H1 (cell line): ENCODE results near the gene EPHA8. TPM values are rescaled to one million over a fixed set of nuclear protein-coding genes. Genes with fewer than 3 reads are reported as not detected.

ENCODE experiments used
- CTCF ChIA-PET: fragments of 300-600 bp; sonication (Branson Sonifier 250); formaldehyde crosslinking; loops from one replicate; lab custom pipeline; 2021; ENCODE audit not compliant: partially characterized antibody; lab: Charles Lee
- POLR2A ChIA-PET: fragments of 300-600 bp; sonication (Branson Sonifier 250); formaldehyde crosslinking; loops from one replicate; lab custom pipeline; 2021; ENCODE audit warnings: inconsistent platforms; ENCODE audit not compliant: partially characterized antibody; lab: Charles Lee
- DNase-seq, 2 experiments: peaks; one replicate each; pipeline versions ENCODE4 v3.0.0 to v3.0.0-alpha.2; 2010 to 2022; ENCODE audit warnings: low spot score in 2 of 2, low read depth in 1 of 2, mixed read lengths in 1 of 2
- FAIRE-seq: peaks from 2 replicates; lab custom pipeline; 2011; peaks lifted over from hg19 to GRCh38; lab: Jason Lieb, UNC
- H2AFZ ChIP-seq: 2 replicates; pipeline ENCODE4 v1.8.1; 2012; ENCODE audit warnings: low read length, inconsistent platforms
- H2AK5ac ChIP-seq: 2 replicates; pipeline ENCODE4 v1.6.1; 2013; ENCODE audit warnings: low read depth, low read length
- H2BK120ac ChIP-seq: replicated peaks from 2 replicates; pipeline ENCODE3; 2013; ENCODE audit warnings: low read depth, low read length, inconsistent platforms
- H2BK12ac ChIP-seq: 2 replicates; pipeline ENCODE4 v1.6.1; 2013; ENCODE audit warnings: low read depth, low read length
- H2BK15ac ChIP-seq: 2 replicates; pipeline ENCODE4 v1.6.1; 2013; ENCODE audit warnings: low read length
- H2BK20ac ChIP-seq: 2 replicates; pipeline ENCODE4 v1.6.1; 2013; ENCODE audit warnings: low read length
- H2BK5ac ChIP-seq: 2 replicates; pipeline ENCODE4 v1.6.1; 2013; ENCODE audit warnings: low read depth, low read length
- H3K14ac ChIP-seq: 2 replicates; pipeline ENCODE4 v1.6.1; 2013; ENCODE audit warnings: inconsistent platforms; ENCODE audit not compliant: insufficient read length
- H3K18ac ChIP-seq: 2 replicates; pipeline ENCODE4 v1.6.1; 2013; ENCODE audit warnings: low read length; ENCODE audit errors: extremely low read depth
- H3K23ac ChIP-seq: 2 replicates; pipeline ENCODE4 v1.6.1; 2013; ENCODE audit warnings: inconsistent platforms; ENCODE audit not compliant: insufficient read length
- H3K23me2 ChIP-seq: 2 replicates; pipeline ENCODE4 v1.6.1; 2013; ENCODE audit warnings: low read depth, low read length
- H3K27ac ChIP-seq: 2 replicates; pipeline ENCODE4 v1.6.1; 2011; ENCODE audit warnings: low read depth, low read length, inconsistent platforms
- H3K27me3 ChIP-seq, 4 experiments: replicated peaks in 1 of 4; 1 replicate in 1 of 4; 2 replicates in 3 of 4; pipeline versions ENCODE4 v1.6.1 to v1.8.1; 2011 to 2013; ENCODE audit warnings: low read length in 3 of 4, mild to moderate bottlenecking in 3 of 4, inconsistent platforms in 2 of 4, mixed read lengths in 2 of 4, moderate library complexity in 1 of 4; ENCODE audit not compliant: control insufficient read depth in 3 of 4, insufficient read depth in 3 of 4; ENCODE audit errors: extremely low read depth in 1 of 4
- H3K36me3 ChIP-seq, 4 experiments: 2 replicates each; pipeline versions ENCODE4 v1.6.1 to v1.8.1; 2011 to 2013; ENCODE audit warnings: mild to moderate bottlenecking in 4 of 4, low read length in 3 of 4, moderate library complexity in 2 of 4, control low read depth in 1 of 4, inconsistent platforms in 1 of 4; ENCODE audit not compliant: insufficient read depth in 4 of 4, control insufficient read depth in 2 of 4
- H3K4ac ChIP-seq: replicated peaks from 2 replicates; pipeline ENCODE3; 2013; ENCODE audit warnings: low read length, low read depth, mixed read lengths, inconsistent platforms; ENCODE audit not compliant: insufficient read length
- H3K4me1 ChIP-seq, 4 experiments: replicated peaks in 1 of 4; 1 replicate in 1 of 4; 2 replicates in 3 of 4; pipeline versions ENCODE4 v1.6.1 to v1.8.1; 2011 to 2013; ENCODE audit warnings: low read length in 3 of 4, inconsistent platforms in 2 of 4, mixed read lengths in 1 of 4; ENCODE audit not compliant: insufficient read depth in 4 of 4, control insufficient read depth in 3 of 4
- H3K4me2 ChIP-seq, 2 experiments: 2 replicates each; pipeline versions ENCODE4 v1.6.1 to v1.8.1; 2011 to 2013; ENCODE audit warnings: low read depth in 2 of 2, low read length in 2 of 2, control low read depth in 1 of 2, inconsistent platforms in 1 of 2, mild to moderate bottlenecking in 1 of 2; ENCODE audit not compliant: insufficient read depth in 1 of 2
- H3K4me3 ChIP-seq, 4 experiments: fragments of 200-600, 300-600 bp in 1 of 4; sonication (generic), shearing (Covaris generic), sonication (Bioruptor Twin) in 1 of 4; 2 replicates each; pipeline versions ENCODE4 v1.5.1 to v1.8.1; 2011 to 2016; ENCODE audit warnings: low read length in 4 of 4, low read depth in 3 of 4, control low read depth in 2 of 4, inconsistent platforms in 2 of 4, mild to moderate bottlenecking in 2 of 4, mixed read lengths in 1 of 4, moderate library complexity in 1 of 4; ENCODE audit not compliant: insufficient read depth in 2 of 4; ENCODE audit errors: extremely low read depth in 1 of 4
- H3K56ac ChIP-seq: replicated peaks from 2 replicates; pipeline ENCODE3; 2013; ENCODE audit warnings: low read depth, mild to moderate bottlenecking, mixed read lengths, low read length, inconsistent platforms; ENCODE audit not compliant: insufficient read length
- H3K79me1 ChIP-seq: 2 replicates; pipeline ENCODE4 v1.6.1; 2013; ENCODE audit warnings: low read depth, low read length, control low read depth
- H3K79me2 ChIP-seq, 2 experiments: 2 replicates each; pipeline versions ENCODE4 v1.6.1 to v1.8.1; 2012 to 2013; ENCODE audit warnings: low read length in 2 of 2, mild to moderate bottlenecking in 2 of 2, inconsistent platforms in 1 of 2; ENCODE audit not compliant: insufficient read depth in 2 of 2, control insufficient read depth in 1 of 2
- H3K9ac ChIP-seq, 4 experiments: replicated peaks in 1 of 4; 1 replicate in 1 of 4; 2 replicates in 3 of 4; pipeline versions ENCODE4 v1.6.1 to v1.8.1; 2011 to 2013; ENCODE audit warnings: low read depth in 3 of 4, low read length in 3 of 4, control low read depth in 2 of 4, mild to moderate bottlenecking in 2 of 4, moderate library complexity in 2 of 4, inconsistent platforms in 1 of 4; ENCODE audit errors: extremely low read depth in 1 of 4
- H3K9me3 ChIP-seq, 2 experiments: 2 replicates each; pipeline versions ENCODE4 v1.6.1 to v1.8.1; 2012 to 2013; ENCODE audit warnings: mild to moderate bottlenecking in 2 of 2, moderate library complexity in 2 of 2, control low read depth in 1 of 2, inconsistent platforms in 1 of 2, low read depth in 1 of 2, low read length in 1 of 2, mixed read lengths in 1 of 2; ENCODE audit not compliant: insufficient read depth in 2 of 2
- H4K20me1 ChIP-seq, 2 experiments: replicated peaks in 1 of 2; 2 replicates each; pipeline versions ENCODE3 to v1.8.1; 2011 to 2013; ENCODE audit warnings: inconsistent platforms in 2 of 2, low read length in 2 of 2, mild to moderate bottlenecking in 1 of 2; ENCODE audit not compliant: insufficient read depth in 2 of 2, control insufficient read depth in 1 of 2
- H4K5ac ChIP-seq: 2 replicates; pipeline ENCODE4 v1.6.1; 2013; ENCODE audit warnings: low read length, low read depth, mixed read lengths, inconsistent platforms; ENCODE audit not compliant: insufficient read length
- H4K8ac ChIP-seq: 2 replicates; pipeline ENCODE4 v1.8.0; 2013; ENCODE audit warnings: mild to moderate bottlenecking, moderate library complexity, low read length, inconsistent platforms; ENCODE audit not compliant: insufficient read depth; ENCODE audit errors: extremely low read depth
- H4K91ac ChIP-seq: replicated peaks from 2 replicates; pipeline ENCODE3; 2013; ENCODE audit warnings: low read length, mixed read lengths, inconsistent platforms; ENCODE audit not compliant: insufficient read length
- CHD1 ChIP-seq: IDR thresholded peaks from 2 replicates; pipeline ENCODE4 v1.6.1; 2012; ENCODE audit warnings: low read depth, low read length, improper control_type of control experiment
- RFX5 ChIP-seq: IDR thresholded peaks from 2 replicates; pipeline ENCODE4 v1.6.1; 2011; ENCODE audit warnings: low read depth, low read length, improper control_type of control experiment, borderline replicate concordance
- TCF12 ChIP-seq: IDR thresholded peaks from 2 replicates; pipeline ENCODE4 v1.6.1; 2011; ENCODE audit warnings: low read depth, mild to moderate bottlenecking, low read length
- WGBS, 2 experiments: shearing (Covaris generic) in 1 of 2; methylation state at CpG; one replicate each; pipeline versions ENCODE4 v1.1.6 to v1.1.7; 2013 to 2015; ENCODE audit warnings: low lambda C conversion rate in 2 of 2, mixed read lengths in 2 of 2, inconsistent platforms in 1 of 2, low coverage in 1 of 2, missing lambda C conversion rate in 1 of 2; ENCODE audit not compliant: insufficient replicate concordance in 2 of 2, insufficient coverage in 1 of 2, insufficient read length in 1 of 2; ENCODE audit errors: extremely low coverage in 1 of 2, missing lambda C conversion rate in 1 of 2; 5-methylcytosine and 5-hydroxymethylcytosine counted together
- polyA plus RNA-seq, 7 experiments: library from polyadenylated mRNA; depleted of rRNA in 3 of 7; stranded (reverse) in 5 of 7; unstranded in 2 of 7; fragments of >200 nt in 5 of 7; fragments of 200-250 nt in 2 of 7; gene quantifications; 1 replicate in 5 of 7; 2 replicates in 1 of 7; 4 replicates in 1 of 7; pipeline versions ENCODE4 v1.2.1 to v1.2.3, GENCODE V29; 2011 to 2013; ENCODE audit warnings: missing spikeins in 2 of 7, mixed read lengths in 2 of 7
- total RNA-seq: library from RNA; stranded (reverse); fragmentation: NEBNext Ultra II Directional; extraction: Animal tissue kit (Norgen Biotek cat#: 25700); gene quantifications from 2 replicates; pipeline ENCODE4 v1.2.1, GENCODE V29; 2021

Gene EPHA8
- total and polyA plus RNA-seq, 2 of the 8 experiments (the other 6 are each of a cell fraction or from before 2014, with no cell fraction given) = 4.0 to 8.4 TPM

DNA sequence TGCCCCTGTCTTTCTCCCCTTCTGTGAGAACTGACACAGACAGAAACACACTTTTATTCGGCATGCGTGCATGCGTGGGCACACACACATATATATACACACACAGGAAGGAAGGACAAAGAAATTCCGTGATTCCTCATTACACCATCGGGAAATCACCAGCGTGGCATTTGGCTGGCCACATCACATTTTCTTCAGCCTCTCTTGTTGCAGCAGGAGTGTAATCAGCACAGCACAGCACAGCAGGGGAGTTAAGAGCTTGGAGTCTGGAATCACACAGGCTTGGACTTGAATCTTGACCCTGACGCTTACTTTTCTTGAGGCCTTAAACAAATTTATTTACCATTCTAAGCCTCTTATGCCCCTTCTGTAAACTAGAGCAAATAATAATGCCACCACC is 45.3 kb upstream of the EPHA8 start:
- Histone ChIP-seq H3K14ac (no peak overlapping the region), H3K23me2 (no peaks in the 10 kb centered on the region), H2BK120ac (no peak overlapping the region), H4K20me1 (peaks cover 0 to 2% of the 10 kb centered on the region in 2 experiments), H2AK5ac (no peak overlapping the region), H3K9me3 (no peaks in the 10 kb centered on the region), H3K23ac (no peak overlapping the region), H2AFZ (no peak overlapping the region), H2BK12ac (no peak overlapping the region), H4K91ac (no peak overlapping the region), H3K27me3 (no peaks in the 10 kb centered on the region), H2BK15ac (no peak overlapping the region), H3K79me1 (no peaks in the 10 kb centered on the region), H2BK5ac (no peak overlapping the region), H4K8ac (no peak overlapping the region), H3K9ac (no peak overlapping the region), H3K36me3 (peaks cover 14 to 45% (median 27%) of the 10 kb centered on the region in 4 experiments; a peak in 7 of 8 replicates), H3K4me3 (no peak overlapping the region), H3K4me2 (no peak overlapping the region), H3K18ac (no peak overlapping the region), H2BK20ac (no peak overlapping the region), H3K79me2 (no peaks in the 10 kb centered on the region), H3K27ac (no peak overlapping the region), H3K4ac (no peak overlapping the region), H3K4me1 (no peaks in the 10 kb centered on the region), H4K5ac (no peak overlapping the region), H3K56ac (no peak overlapping the region)
- DNase-seq (no peak), FAIRE-seq (no peak)
- ChIA-PET POLR2A (no interaction called here), CTCF (no interaction called here)
- TF ChIP-seq TCF12 (no peak), CHD1 (no peak), RFX5 (no peak)
- WGBS, 2 experiments = 84% methylated on average over 7 of the region's 7 CpGs; no CpG with 5 or more reads in 1 of the 2 experiments
